Mesodermal cell (in vitro differentiated cells): ENCODE results near the gene GTF3A. TPM values are rescaled to one million over a fixed set of nuclear protein-coding genes. Genes with fewer than 3 reads are reported as not detected.

ENCODE experiments used
- H3K27ac ChIP-seq: 2 replicates; pipeline ENCODE4 v1.7.0; 2013; ENCODE audit warnings: mild to moderate bottlenecking, low read depth, low read length, moderate library complexity; ENCODE audit not compliant: severe bottlenecking
- H3K36me3 ChIP-seq: 2 replicates; pipeline ENCODE4 v1.7.1; 2013; ENCODE audit warnings: mild to moderate bottlenecking, low read length, moderate library complexity; ENCODE audit not compliant: control insufficient read depth, insufficient read depth
- H3K4me1 ChIP-seq: one replicate; pipeline ENCODE4 v1.7.1; 2013; ENCODE audit warnings: mild to moderate bottlenecking, low read length; ENCODE audit not compliant: insufficient read depth, control insufficient read depth, poor library complexity, severe bottlenecking
- H3K4me3 ChIP-seq: 2 replicates; pipeline ENCODE4 v1.7.0; 2013; ENCODE audit warnings: low read length, control low read depth, mild to moderate bottlenecking; ENCODE audit not compliant: insufficient read depth, poor library complexity, severe bottlenecking; ENCODE audit errors: extremely low read depth
- H3K9me3 ChIP-seq: 2 replicates; pipeline ENCODE4 v1.7.1; 2013; ENCODE audit warnings: mild to moderate bottlenecking, low read length, moderate library complexity; ENCODE audit not compliant: control insufficient read depth
- WGBS, 2 experiments: methylation state at CpG; one replicate each; pipeline ENCODE4 v1.1.5; 2013; ENCODE audit warnings: missing lambda C conversion rate in 2 of 2; ENCODE audit not compliant: insufficient coverage in 2 of 2; 5-methylcytosine and 5-hydroxymethylcytosine counted together
- polyA plus RNA-seq, 2 experiments: library from polyadenylated mRNA; stranded (reverse); fragments of 50-300 nt; gene quantifications; one replicate each; pipeline ENCODE4 v1.2.3, GENCODE V29; 2013

The GTF3A gene
- polyA plus RNA-seq (2013, experiment 1 of 2) = 94.2 TPM
- 104 TPM for polyA plus RNA-seq (2013, experiment 2 of 2)

- no peaks in the 10 kb centered on the region for H3K9me3 ChIP-seq
- peak within 1 kb of the TSS; percentile 69 for H3K27ac ChIP-seq
- H3K4me1 ChIP-seq = peaks cover 21% of the 10 kb centered on the region
- 0 to 1% methylated on average over 73 to 74 of the region's 85 CpGs for WGBS, 2 experiments
- peak within 1 kb of the TSS; percentile 68 for H3K4me3 ChIP-seq
- peaks cover 22% of the 10 kb centered on the region for H3K36me3 ChIP-seq
Observed at GRCh38 chr13:27424246-27425157, at the start of gene GTF3A. GTF3A (plus strand) TSS chr13:27424619.

- H3K4me1 ChIP-seq = no peaks in the 10 kb centered on the region
Observed at GRCh38 chr13:27374650-27375049, 49.8 kb upstream of the GTF3A start.

DNA sequence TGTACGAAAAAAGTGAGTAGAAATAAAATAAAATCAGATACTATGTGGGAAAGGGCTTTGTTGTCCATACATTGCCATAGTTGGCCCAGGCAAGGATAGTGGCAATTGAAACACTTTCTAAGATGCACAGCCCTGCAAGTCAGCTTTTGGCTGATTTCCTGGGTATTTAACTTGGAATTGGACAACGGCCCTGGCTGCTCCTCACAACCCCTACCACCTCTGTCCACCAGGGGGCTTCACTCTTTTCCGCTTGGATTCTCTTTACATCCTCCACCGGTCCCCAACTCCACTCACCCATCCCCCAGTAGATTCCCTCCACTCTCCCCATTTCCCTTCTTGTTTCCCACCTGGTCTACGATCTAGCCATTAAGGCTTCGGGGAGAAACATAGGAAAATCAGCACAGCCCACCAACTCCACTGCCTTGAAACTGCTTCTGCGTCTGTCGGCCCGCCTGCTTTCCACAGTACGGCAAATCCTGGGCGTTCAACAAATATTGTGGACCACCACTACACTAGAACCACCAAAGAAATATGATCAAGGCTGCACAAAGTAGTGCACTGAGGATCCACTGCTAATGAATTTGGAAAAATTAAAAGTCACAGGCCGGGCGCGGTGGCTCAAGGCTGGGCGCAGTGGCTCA, 48.6 kb upstream of the GTF3A start:
- Histone ChIP-seq H3K9me3 (no peaks in the 10 kb centered on the region), H3K36me3 (no peaks in the 10 kb centered on the region), H3K27ac (no peak overlapping the region), H3K4me1 (no peaks in the 10 kb centered on the region), H3K4me3 (no peak overlapping the region)
- 62 to 71% methylated on average over 11 to 15 of the region's 15 CpGs for WGBS, 2 experiments

More at GRCh38 chr13:27374650-27375049, 49.8 kb upstream of the GTF3A start:
- Histone ChIP-seq H3K4me3 (no peak overlapping the region), H3K36me3 (no peaks in the 10 kb centered on the region), H3K27ac (no peak overlapping the region), H3K9me3 (no peaks in the 10 kb centered on the region)
- 7 to 13% methylated on average over 3 of the region's 7 CpGs for WGBS, 2 experiments

GRCh38 chr13:27379126-27379525, 45.3 kb upstream of the GTF3A start:
- 86 to 100% methylated on average over 1 to 3 of the region's 4 CpGs for WGBS, 2 experiments
- H3K27ac ChIP-seq = no peak overlapping the region
- no peaks in the 10 kb centered on the region for H3K36me3 ChIP-seq
- H3K4me3 ChIP-seq = no peak overlapping the region
- H3K9me3 ChIP-seq = no peaks in the 10 kb centered on the region
- H3K4me1 ChIP-seq = no peaks in the 10 kb centered on the region

DNA sequence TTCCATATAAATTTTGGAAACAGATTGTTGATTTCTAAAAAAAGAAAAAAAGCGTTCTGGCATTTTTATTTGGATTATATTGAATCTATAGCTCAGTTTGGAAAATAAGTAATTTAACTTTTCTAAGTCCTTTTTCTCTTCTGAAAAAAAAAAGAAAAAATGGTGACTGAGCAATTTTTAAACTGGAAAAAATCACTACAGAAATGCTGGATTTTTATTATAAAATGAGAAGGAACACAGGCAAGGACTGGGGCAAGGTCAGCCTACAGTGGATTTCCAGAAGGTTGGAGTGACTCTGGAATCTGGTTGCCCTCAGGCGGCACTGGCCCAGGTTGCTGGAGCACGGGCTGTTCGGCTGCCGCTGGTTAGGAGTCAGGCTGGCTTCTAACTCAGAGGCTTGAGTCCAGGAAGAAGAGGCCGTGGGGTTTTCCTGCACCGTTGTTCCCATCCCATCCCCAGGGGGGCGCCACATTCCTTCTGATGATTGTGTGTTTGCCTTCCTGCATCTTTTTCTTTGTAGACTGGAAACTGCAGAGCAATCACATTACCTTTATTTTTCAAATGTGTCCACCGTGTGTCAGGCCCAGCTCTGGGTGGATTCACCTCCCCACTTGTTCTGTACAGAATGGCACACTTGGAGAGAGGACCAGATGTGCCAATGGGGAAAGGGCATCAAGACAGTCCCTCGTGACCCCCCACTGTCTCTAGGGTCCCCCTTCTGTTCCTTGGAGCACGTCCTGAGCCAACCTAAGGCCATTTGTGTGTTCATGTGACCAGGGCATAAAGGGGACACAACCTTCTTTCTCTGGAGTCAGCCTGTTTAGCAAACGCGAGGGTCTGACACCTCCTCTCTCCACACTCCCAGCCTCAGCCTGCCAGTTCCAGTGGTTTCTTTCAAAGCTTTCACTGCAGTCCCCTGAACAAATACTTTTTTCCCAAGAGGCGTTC, 44.5 kb upstream of the GTF3A start:
- no peaks in the 10 kb centered on the region for H3K36me3 ChIP-seq
- no peak overlapping the region for H3K27ac ChIP-seq
- WGBS, 2 experiments = 31% methylated on average over 11 of the region's 14 CpGs
- no peaks in the 10 kb centered on the region for H3K4me1 ChIP-seq
- no peak overlapping the region for H3K4me3 ChIP-seq
- no peaks in the 10 kb centered on the region for H3K9me3 ChIP-seq

GRCh38 chr13:27381601-27382000, 42.8 kb upstream of the GTF3A start:
- H3K4me3 ChIP-seq = no peak overlapping the region
- no peaks in the 10 kb centered on the region for H3K36me3 ChIP-seq
- H3K27ac ChIP-seq = no peak overlapping the region
- H3K9me3 ChIP-seq = no peaks in the 10 kb centered on the region
- H3K4me1 ChIP-seq = no peaks in the 10 kb centered on the region
- WGBS, 2 experiments = 70 to 76% methylated on average over 8 to 13 of the region's 17 CpGs

GRCh38 chr13:27383104-27383921, 41.1 kb upstream of the GTF3A start:
- H3K4me1 ChIP-seq = no peaks in the 10 kb centered on the region
- H3K27ac ChIP-seq = no peak overlapping the region
- no peak overlapping the region for H3K4me3 ChIP-seq
- no peaks in the 10 kb centered on the region for H3K36me3 ChIP-seq
- 86 to 89% methylated on average over 17 to 18 of the region's 22 CpGs for WGBS, 2 experiments
- H3K9me3 ChIP-seq = no peaks in the 10 kb centered on the region

- WGBS, 2 experiments = 79 to 92% methylated on average over 3 to 4 of the region's 4 CpGs
- H3K9me3 ChIP-seq = no peaks in the 10 kb centered on the region
- no peak overlapping the region for H3K4me3 ChIP-seq
- no peak overlapping the region for H3K27ac ChIP-seq
- H3K36me3 ChIP-seq = no peaks in the 10 kb centered on the region
- no peaks in the 10 kb centered on the region for H3K4me1 ChIP-seq
Observed at GRCh38 chr13:27384285-27384684, 40.1 kb upstream of the GTF3A start.

GRCh38 chr13:27388241-27388640, 36.2 kb upstream of the GTF3A start:
- no peak overlapping the region for H3K27ac ChIP-seq
- H3K9me3 ChIP-seq = no peaks in the 10 kb centered on the region
- H3K4me3 ChIP-seq = no peak overlapping the region
- H3K36me3 ChIP-seq = no peaks in the 10 kb centered on the region
- WGBS, 2 experiments = 0 to 100% methylated on average over 1 of the region's 2 CpGs
- H3K4me1 ChIP-seq = no peaks in the 10 kb centered on the region
